SJCRH30 (cell line): ENCODE measurements around the gene BICD2. TPM values are rescaled to one million over a fixed set of nuclear protein-coding genes. Genes with fewer than 3 reads are reported as not detected.
A peak's percentile ranks its signal among the peaks of the same experiment; 100 is the strongest.
"Not testable (repeated sequence)": the region's sequence is repeated elsewhere in the genome, so short reads cannot be mapped to it uniquely, and the experiment has no call there.

Experiments used
- DNase-seq, 2 experiments: peaks; one replicate each; pipeline ENCODE4 v3.0.0-alpha.2; 2015 to 2020
- H3K27ac ChIP-seq: fragments of 250-450 bp; sonication (Bioruptor Pico); 2 replicates; pipeline ENCODE4 v1.5.1; 2020; ENCODE audit warnings: mild to moderate bottlenecking, moderate library complexity
- H3K27me3 ChIP-seq: fragments of 250-450 bp; sonication (Bioruptor Pico); 2 replicates; pipeline ENCODE4 v1.5.1; 2020; ENCODE audit warnings: mild to moderate bottlenecking, moderate library complexity
- H3K36me3 ChIP-seq: fragments of 250-450 bp; sonication (Bioruptor Pico); 2 replicates; pipeline ENCODE4 v1.5.1; 2020; ENCODE audit warnings: mild to moderate bottlenecking, moderate library complexity
- H3K4me1 ChIP-seq: fragments of 250-450 bp; sonication (Bioruptor Pico); 2 replicates; pipeline ENCODE4 v1.5.1; 2020; ENCODE audit warnings: mild to moderate bottlenecking, moderate library complexity
- H3K4me3 ChIP-seq: fragments of 250-450 bp; sonication (Bioruptor Pico); 2 replicates; pipeline ENCODE4 v1.5.1; 2020; ENCODE audit warnings: mild to moderate bottlenecking, moderate library complexity
- H3K9me3 ChIP-seq: fragments of 250-450 bp; sonication (Bioruptor Pico); replicated peaks from 2 replicates; pipeline ENCODE4 v1.5.1; 2020; ENCODE audit warnings: mild to moderate bottlenecking, moderate library complexity
- total RNA-seq: library from RNA; depleted of rRNA; stranded (reverse); fragments of >200 nt; shearing (Covaris generic); gene quantifications from 2 replicates; pipeline ENCODE4 v1.2.3, GENCODE V29; 2014

The BICD2 gene
- total RNA-seq, 1 experiment from 2014 or later = 64.6 TPM

DNA sequence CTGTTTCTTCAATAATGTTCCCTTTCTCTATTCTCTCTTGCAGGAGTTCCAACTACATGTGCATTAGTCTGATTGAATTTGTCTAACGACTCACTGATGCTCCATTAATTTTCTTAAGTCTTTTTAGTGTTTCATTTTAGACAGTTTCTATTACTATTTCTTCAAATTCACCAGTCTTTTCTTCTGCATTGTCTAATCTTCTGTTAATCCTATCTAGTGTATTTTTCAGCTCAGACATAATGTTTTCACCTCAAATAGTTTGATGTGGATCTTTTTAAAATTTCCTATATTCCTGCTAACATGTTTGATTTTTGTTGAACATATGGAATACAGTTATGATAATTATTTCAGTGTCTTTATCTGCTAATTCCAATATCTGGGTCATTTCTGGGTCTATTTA is 21.7 kb upstream of the BICD2 start:
- no peaks in the 10 kb centered on the region for H3K27me3 ChIP-seq
- H3K4me3 ChIP-seq = no peak overlapping the region
- H3K27ac ChIP-seq = no peak overlapping the region
- no peaks in the 10 kb centered on the region for H3K36me3 ChIP-seq
- no peaks in the 10 kb centered on the region for H3K4me1 ChIP-seq
- DNase-seq = no peak
- H3K9me3 ChIP-seq = no peaks in the 10 kb centered on the region

GRCh38 chr9:92781899-92782298 is 17.3 kb upstream of the BICD2 start:
- no peak overlapping the region for H3K4me3 ChIP-seq
- no peaks in the 10 kb centered on the region for H3K27me3 ChIP-seq
- H3K9me3 ChIP-seq = 0 out of 2 replicates have a peak, but pooled peaks cover 5% of the 10 kb centered on the region
- no peak for DNase-seq
- no peaks in the 10 kb centered on the region for H3K36me3 ChIP-seq
- no peak overlapping the region for H3K27ac ChIP-seq
- no peaks in the 10 kb centered on the region for H3K4me1 ChIP-seq

DNA sequence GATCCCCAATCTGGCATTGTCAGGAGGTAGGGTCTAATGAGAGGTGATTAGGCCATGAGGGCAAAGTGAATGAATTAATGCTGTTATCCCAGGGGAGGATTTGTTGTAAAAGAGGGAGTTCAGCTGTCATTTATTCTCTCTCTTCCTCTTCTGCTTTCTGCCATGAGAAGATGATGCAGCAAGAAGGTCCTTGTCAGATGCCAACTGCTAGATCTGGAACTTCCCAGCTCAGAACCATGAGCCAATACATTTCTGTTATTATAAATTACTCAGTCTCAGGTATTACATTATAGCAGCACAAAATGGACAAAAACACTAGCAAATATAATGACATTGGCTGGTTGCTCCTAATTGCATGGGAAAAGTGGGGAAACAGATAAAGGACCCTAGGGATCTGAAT is 15.6 kb upstream of the BICD2 start:
- no peaks in the 10 kb centered on the region for H3K27me3 ChIP-seq

DNA sequence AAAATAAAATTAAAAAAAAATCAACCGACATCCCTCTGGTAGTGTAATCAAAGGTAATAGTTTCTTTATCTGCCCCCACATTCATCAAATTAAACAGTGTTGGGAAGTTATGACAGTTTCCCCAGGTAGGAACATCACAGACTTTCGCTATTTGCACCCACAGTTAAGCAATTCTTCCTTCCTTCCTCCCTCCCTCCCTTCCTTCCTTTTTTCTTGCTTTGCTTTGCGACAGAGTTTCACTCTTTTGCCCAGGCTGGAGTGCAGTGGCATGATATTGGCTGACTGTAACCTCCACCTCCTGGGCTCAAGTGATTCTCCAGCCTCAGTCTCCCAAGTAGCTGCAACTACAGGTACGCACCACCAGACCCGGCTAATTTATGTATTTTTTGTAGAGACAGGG is 10.8 kb upstream of the BICD2 start:
- Histone ChIP-seq H3K4me3 (no peak overlapping the region), H3K27ac (no peak overlapping the region), H3K9me3 (0 out of 2 replicates have a peak, but pooled peaks cover 5% of the 10 kb centered on the region), H3K4me1 (no peaks in the 10 kb centered on the region), H3K36me3 (no peaks in the 10 kb centered on the region), H3K27me3 (no peaks in the 10 kb centered on the region)
- no peak for DNase-seq

More for the DNA sequence above, 15.6 kb upstream of the BICD2 start:
- Histone ChIP-seq H3K4me1 (no peaks in the 10 kb centered on the region), H3K9me3 (0 out of 2 replicates have a peak, but pooled peaks cover 5% of the 10 kb centered on the region), H3K27ac (no peak overlapping the region), H3K4me3 (no peak overlapping the region), H3K36me3 (no peaks in the 10 kb centered on the region)
- DNase-seq = no peak

- H3K36me3 ChIP-seq = no peaks in the 10 kb centered on the region
- H3K9me3 ChIP-seq = 0 out of 2 replicates have a peak, but pooled peaks cover 4% of the 10 kb centered on the region
- no peaks in the 10 kb centered on the region for H3K27me3 ChIP-seq
- no peak overlapping the region for H3K27ac ChIP-seq
- DNase-seq = no peak
- no peaks in the 10 kb centered on the region for H3K4me1 ChIP-seq
- H3K4me3 ChIP-seq = no peak overlapping the region
These were observed 9.6 kb upstream of the BICD2 start for GRCh38 chr9:92774274-92774673.

DNA sequence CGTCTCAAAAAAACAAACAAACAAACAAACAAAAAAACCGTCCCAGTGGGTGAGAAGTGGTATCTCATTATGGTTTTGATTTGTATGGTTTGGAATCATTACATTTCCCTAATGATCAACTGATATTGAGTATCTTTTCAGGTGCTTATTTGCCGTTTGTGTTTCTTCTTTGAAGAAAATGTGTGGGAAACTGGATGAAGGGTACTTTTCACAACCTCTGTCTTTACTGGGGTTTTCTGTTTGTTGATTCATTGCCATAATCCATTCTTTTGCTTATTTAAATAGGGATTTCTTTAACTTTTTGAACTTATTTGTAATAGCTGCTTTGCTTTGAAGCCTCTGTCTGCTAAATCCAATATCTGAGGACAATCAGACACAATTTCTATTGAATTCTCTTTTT is 9.2 kb upstream of the BICD2 start:
- H3K27me3 ChIP-seq = no peaks in the 10 kb centered on the region
- no peak for DNase-seq
- no peak overlapping the region for H3K27ac ChIP-seq
- no peaks in the 10 kb centered on the region for H3K36me3 ChIP-seq
- no peak overlapping the region for H3K4me3 ChIP-seq
- no peaks in the 10 kb centered on the region for H3K9me3 ChIP-seq
- H3K4me1 ChIP-seq = no peaks in the 10 kb centered on the region

DNA sequence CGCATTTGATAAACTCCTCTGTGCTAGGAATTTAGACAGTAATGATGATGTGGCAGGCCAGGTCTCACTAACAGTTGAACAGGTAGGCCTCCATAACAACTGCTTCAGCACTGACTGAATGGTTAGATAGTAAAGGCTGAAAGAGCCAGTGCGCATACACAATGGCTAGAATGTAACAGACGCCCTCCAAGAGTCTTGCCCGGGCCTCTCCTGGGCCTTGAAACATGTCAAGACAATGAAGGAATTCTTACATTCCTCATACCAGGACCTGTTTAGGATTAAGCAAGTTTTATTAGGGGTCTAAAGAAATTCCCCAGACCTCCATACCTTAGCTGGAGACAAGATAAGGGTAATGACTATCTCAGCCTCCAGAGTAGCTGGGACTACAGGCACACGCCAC is 6.7 kb upstream of the BICD2 start:
- no peaks in the 10 kb centered on the region for H3K9me3 ChIP-seq
- H3K36me3 ChIP-seq = no peaks in the 10 kb centered on the region
- no peak overlapping the region for H3K27ac ChIP-seq
- H3K4me1 ChIP-seq = no peaks in the 10 kb centered on the region
- DNase-seq = no peak
- no peaks in the 10 kb centered on the region for H3K27me3 ChIP-seq
- H3K4me3 ChIP-seq = no peak overlapping the region

DNA sequence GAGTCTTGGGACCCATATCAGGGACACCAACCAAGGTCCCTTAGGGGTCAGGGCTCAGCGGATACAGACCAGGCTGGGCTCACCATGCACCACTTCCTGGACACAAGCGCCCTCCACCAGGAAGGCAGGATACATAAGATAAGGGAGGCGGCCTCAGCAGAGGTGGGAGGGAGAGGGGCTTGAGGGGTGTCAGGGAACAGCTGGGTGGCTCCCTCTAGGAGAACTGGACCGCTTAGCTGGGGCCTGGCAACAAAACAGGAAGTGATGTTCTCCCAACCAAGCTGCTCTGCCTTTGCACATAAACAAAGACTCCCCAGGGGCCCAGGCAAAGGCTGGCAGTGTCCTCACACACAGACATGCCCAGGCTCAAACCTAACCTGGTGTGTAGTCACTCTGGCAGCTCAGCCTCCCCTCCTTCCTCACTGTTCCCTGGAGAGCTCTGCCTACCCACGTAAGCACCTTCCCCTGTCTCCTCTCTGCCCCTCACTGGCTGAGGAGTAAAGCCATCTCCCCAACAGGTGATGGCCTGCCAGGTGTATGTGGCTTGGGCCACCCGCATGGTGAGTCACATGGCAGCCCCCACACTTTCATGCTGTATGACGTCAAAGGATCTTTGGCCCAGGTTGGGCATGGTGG is 5.8 kb upstream of the BICD2 start:
- no peaks in the 10 kb centered on the region for H3K36me3 ChIP-seq
- no peaks in the 10 kb centered on the region for H3K27me3 ChIP-seq
- no peak overlapping the region for H3K27ac ChIP-seq

DNA sequence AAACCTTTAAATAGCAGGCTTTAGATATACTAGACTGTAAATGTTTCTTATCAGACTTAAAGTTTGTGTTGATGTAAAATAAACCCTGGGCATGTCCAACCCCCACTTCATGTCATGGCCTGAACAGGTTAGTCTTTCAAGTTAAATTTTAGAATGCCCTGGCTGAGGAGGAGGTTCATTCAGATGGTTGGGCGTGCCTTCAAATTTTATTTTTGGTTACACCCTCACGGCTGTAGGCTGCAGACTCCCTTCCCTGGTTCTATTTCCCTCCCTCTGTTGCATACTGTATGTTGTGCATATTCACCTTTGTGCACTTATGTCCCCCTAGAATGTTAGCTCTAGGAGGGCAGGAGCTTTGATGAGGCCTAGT is 5.3 kb upstream of the BICD2 start:
- DNase-seq = no peak
- Histone ChIP-seq H3K27me3 (no peaks in the 10 kb centered on the region), H3K4me1 (peaks cover 4% of the 10 kb centered on the region; the same call in 1 of the 2 replicates), H3K36me3 (no peaks in the 10 kb centered on the region), H3K4me3 (no peak overlapping the region), H3K9me3 (no peaks in the 10 kb centered on the region), H3K27ac (no peak overlapping the region)

More for the DNA sequence above, 5.8 kb upstream of the BICD2 start:
- Histone ChIP-seq H3K4me1 (peaks cover 4% of the 10 kb centered on the region; the same call in 1 of the 2 replicates), H3K9me3 (no peaks in the 10 kb centered on the region), H3K4me3 (no peak overlapping the region)
- peak; percentile 64 to 69 for DNase-seq

DNA sequence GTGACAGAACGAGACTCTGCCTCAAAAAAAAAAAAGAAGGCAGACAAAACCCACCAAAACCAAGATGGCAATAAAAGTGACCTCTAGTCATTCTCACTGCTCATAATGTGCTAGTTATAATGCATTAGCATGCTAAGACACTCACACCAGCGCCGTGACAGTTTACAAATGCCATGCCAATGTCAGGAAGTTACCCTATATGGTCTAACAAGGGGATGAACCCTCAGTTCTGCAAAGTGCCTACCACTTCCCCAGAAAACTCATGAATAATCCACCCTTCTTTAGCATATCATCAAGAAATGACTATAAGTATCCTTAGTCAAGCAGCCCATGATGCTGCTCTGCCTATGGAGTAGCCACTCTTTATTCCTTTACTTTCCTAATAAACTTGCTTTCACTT is 4.7 kb upstream of the BICD2 start:
- H3K9me3 ChIP-seq = no peaks in the 10 kb centered on the region
- no peaks in the 10 kb centered on the region for H3K27me3 ChIP-seq
- DNase-seq = no peak
- no peak overlapping the region for H3K27ac ChIP-seq
- H3K4me3 ChIP-seq = no peak overlapping the region
- no peaks in the 10 kb centered on the region for H3K36me3 ChIP-seq
- peaks cover 4% of the 10 kb centered on the region; the same call in 1 of the 2 replicates for H3K4me1 ChIP-seq

GRCh38 chr9:92768816-92769215 is 4.2 kb upstream of the BICD2 start:
- H3K27me3 ChIP-seq, H3K4me1 ChIP-seq, H3K27ac ChIP-seq, H3K9me3 ChIP-seq, H3K4me3 ChIP-seq, H3K36me3 ChIP-seq, DNase-seq: not testable (repeated sequence)

- H3K4me3 ChIP-seq = no peak overlapping the region
- H3K4me1 ChIP-seq = peaks cover 4% of the 10 kb centered on the region; the same call in 1 of the 2 replicates
- no peaks in the 10 kb centered on the region for H3K27me3 ChIP-seq
- no peaks in the 10 kb centered on the region for H3K9me3 ChIP-seq
- DNase-seq = no peak
- H3K36me3 ChIP-seq = no peaks in the 10 kb centered on the region
- no peak overlapping the region for H3K27ac ChIP-seq
These were observed 2.7 kb upstream of the BICD2 start for GRCh38 chr9:92767066-92768054.

DNA sequence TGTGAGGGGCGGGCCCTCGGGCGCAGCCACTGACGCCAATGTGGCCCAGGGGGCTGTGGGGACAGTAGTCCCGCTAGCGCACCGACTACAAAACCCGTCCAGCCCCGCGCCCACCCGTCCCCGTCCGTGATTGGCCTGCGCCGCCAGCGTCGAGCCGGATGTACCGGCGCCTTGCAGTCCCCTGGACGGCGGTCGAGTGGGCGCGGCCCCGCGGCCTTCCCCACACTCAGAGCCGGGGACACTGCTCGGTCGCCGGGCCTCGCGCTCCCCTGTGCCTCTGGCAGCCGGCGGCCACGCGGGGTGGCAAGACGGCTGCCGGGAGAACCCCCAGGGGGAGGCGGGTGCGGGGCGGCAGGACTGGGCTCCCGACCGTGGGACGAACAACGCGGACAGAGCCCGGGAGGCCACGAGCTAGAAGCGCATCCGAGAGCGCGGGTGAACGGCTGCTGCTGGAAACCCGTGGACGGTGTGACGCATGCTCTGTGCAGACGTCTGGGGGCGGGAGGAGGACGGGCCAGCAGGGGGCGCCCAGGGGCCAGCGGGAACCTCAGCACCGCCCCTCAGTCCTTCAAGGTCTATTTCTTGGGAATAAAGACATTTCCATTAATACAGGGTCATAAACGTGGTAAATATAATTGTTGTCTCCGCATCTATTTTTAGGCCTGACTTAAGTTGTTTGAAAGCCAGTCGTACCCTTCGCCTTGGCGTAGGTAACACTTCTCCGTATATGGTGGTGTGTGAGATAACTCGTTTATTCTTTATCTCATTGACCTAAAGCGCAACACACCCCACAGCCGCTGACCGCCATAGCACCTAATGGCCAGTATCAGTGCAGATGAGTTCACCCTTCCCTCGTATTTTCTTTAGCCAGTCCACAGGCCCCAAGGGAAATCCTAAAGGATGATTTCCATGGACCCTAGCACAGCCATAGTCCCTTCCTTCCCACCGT is 629 bp upstream of the BICD2 start:
- Histone ChIP-seq H3K27me3 (no peaks in the 10 kb centered on the region), H3K4me1 (peaks cover 4% of the 10 kb centered on the region; the same call in 1 of the 2 replicates), H3K27ac (peak overlapping the region; percentile 96), H3K4me3 (peak overlapping the region; percentile 78), H3K9me3 (no peaks in the 10 kb centered on the region), H3K36me3 (no peaks in the 10 kb centered on the region)
- peak; percentile 99 for DNase-seq

DNA sequence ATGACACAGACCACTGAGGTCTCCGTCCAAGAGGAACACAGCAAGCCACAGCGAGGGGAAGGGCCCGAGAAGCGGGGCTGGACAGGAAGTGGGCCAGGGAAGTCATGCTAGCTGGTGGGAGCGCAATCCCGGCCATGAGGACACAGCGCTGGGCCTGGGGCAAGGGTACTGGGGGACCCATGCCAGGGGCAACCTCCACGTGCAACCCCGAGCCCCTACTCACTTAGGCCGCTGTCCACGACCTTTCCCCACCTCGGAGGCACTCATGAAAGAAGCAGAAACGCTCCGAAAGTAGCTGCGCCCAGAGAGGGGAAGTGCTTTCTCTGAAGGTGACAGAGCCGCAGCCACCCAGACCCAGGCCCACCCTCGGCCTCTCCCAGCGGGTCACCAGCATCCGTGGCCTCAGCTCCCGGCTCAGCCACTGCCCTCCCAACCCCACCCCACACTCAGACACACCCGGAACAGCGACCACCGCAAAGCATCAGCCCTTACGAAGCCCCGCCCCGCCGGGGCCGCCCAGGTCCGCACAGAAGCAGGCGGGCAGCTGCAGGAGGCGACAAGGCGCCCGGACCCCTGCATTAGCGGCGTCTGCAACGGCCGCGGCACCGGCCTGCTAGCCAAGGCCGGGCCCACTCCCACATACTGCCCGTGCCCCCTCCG is 782 bp downstream of the BICD2 start:
- peak; percentile 57 to 64 for DNase-seq
- H3K4me1 ChIP-seq = peaks cover 4% of the 10 kb centered on the region; the same call in 1 of the 2 replicates
- H3K27ac ChIP-seq = peak overlapping the region; percentile 58; the same call in 1 of the 2 replicates
- H3K9me3 ChIP-seq = no peaks in the 10 kb centered on the region
- no peaks in the 10 kb centered on the region for H3K36me3 ChIP-seq
- peak overlapping the region; percentile 78 for H3K4me3 ChIP-seq
- H3K27me3 ChIP-seq = no peaks in the 10 kb centered on the region
